GM12875 (cell line): ENCODE results near the gene DNAJB13.

ENCODE experiments used
- H3K4me3 ChIP-seq: one replicate; pipeline ENCODE4 v1.5.1; 2011; ENCODE audit warnings: low read depth, low read length, control low read depth
- TF ChIP-seq, protein P1 (sequence below): IDR thresholded peaks from 2 replicates; pipeline ENCODE4 v1.5.1; 2011; ENCODE audit warnings: low read depth, mild to moderate bottlenecking, control low read depth, inconsistent platforms, low read length, moderate library complexity, borderline replicate concordance; ENCODE audit not compliant: insufficient read depth

The DNAJB13 gene

DNA sequence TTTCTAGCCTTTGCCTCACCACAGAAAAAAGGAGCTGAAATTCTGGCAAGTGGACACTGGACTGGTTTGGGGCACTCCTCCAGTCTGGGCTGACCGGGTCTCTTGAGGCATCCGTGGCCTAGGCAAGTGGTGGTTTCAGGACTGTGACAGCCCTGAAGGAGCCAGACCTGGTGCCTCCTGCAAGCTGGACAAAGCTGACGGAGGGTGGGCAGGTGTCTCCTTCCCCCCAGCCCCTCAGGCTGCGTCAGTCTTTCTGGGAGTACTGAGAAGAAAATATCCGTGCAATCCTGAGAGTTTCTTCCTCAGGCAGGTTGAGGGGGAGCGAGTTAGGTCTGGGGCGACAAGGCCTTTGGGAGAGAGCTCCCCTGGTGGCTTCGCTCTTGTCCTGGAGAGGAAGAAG, 62.3 kb downstream of the DNAJB13 start:
- TF ChIP-seq, protein P1, sequence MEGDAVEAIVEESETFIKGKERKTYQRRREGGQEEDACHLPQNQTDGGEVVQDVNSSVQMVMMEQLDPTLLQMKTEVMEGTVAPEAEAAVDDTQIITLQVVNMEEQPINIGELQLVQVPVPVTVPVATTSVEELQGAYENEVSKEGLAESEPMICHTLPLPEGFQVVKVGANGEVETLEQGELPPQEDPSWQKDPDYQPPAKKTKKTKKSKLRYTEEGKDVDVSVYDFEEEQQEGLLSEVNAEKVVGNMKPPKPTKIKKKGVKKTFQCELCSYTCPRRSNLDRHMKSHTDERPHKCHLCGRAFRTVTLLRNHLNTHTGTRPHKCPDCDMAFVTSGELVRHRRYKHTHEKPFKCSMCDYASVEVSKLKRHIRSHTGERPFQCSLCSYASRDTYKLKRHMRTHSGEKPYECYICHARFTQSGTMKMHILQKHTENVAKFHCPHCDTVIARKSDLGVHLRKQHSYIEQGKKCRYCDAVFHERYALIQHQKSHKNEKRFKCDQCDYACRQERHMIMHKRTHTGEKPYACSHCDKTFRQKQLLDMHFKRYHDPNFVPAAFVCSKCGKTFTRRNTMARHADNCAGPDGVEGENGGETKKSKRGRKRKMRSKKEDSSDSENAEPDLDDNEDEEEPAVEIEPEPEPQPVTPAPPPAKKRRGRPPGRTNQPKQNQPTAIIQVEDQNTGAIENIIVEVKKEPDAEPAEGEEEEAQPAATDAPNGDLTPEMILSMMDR: no peak
- no peak overlapping the region for H3K4me3 ChIP-seq

GRCh38 chr11:74014880-74015279, 64.1 kb downstream of the DNAJB13 start:
- TF ChIP-seq, protein P1: no peak

DNA sequence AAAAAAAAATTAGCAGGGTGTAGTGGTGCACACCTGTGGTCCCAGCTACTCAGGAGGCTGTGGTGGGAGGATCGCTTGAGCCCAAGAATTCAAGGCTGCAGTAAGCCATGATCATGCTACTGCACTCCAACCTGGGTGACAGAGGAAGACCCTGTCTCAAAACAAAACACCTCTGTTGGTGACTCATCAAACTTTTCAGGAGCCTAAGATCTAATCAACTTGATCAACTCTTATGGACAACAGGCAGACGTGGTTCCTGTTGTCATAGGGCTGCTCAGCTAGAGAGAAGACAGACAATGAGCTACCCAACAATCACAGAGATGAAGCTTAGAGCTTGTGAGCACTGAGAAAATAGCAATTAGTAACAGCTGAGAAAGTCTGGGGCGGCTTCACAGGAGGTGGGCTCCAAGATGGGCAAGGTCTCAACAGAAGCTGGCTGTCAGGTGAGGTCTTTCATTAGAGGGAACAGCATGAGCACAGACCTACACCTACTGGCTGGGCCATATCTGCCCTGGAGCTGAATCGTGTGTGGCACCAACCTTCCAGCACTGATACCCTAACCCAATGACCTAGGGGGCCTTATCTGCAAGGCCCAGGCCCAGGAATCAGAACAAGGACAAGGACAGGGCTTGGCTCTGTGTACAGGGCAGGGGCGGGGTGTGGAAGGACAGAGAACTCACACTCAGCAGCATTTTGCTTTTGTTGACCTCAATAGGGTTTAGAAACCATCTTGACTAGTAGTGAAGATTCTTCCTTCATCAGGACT, 65.3 kb downstream of the DNAJB13 start:
- TF ChIP-seq, protein P1: no peak
- no peak overlapping the region for H3K4me3 ChIP-seq

More at GRCh38 chr11:74014880-74015279, 64.1 kb downstream of the DNAJB13 start:
- no peak overlapping the region for H3K4me3 ChIP-seq

DNA sequence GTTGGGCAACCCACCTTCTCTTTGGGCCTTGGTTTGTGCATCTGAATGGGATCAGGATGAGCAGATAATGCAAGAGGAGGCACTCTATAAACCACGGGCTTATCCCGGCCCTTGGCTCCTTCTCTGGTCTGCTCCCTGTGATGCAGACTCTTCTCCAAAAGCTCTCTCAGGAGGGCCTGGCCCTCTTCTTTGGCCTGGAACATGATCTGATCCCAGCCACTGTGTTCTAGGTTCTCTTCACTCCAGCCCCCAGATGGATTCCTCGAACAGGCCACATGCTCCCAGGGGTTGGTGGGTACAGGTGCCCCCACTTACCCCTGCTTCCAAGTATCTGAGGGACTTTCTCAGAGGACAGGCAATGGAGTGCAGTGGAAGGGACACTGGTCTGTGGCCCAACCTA, 66.8 kb downstream of the DNAJB13 start:
- H3K4me3 ChIP-seq: no peak overlapping the region
- TF ChIP-seq, protein P1: no peak

DNA sequence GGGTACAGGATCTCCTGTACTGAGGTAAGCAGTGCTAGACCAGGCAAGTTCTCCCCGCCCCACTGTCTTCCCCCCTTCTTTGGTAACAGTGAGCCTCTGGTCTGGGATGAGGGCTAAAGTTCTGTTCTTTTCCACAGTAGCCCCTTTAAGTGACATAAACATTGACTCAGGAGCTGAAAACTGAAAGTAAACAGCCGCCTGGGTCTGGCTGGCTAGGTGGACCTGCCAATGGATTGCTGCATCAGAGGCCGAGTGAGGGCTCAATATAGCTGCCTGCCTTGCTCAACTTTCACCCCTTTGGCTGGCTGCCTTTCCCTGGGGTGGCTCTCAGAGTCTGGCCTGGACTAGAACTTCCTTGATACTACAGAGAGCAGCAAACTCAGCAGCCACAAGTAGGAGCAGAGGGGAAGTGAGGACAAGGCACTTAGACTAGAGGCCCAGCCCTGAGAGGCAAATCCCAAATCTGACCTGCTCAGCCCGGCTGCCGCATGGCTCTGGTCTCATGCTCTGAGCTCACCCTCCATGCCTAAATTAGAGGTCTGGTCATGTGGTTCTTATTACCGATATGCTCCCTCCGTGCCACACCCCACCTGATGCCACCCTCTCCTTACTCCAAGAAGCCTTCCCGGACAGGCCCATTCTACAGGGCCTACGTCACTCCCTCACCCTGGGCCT, 67.6 kb downstream of the DNAJB13 start:
- no peak overlapping the region for H3K4me3 ChIP-seq
- TF ChIP-seq, protein P1: no peak

- TF ChIP-seq, protein P1: no peak
- H3K4me3 ChIP-seq: no peak overlapping the region
These were observed 68.4 kb downstream of the DNAJB13 start for GRCh38 chr11:74019104-74019738.
